ENCODE results near the gene TSPAN15. TPM values are rescaled to one million over a fixed set of nuclear protein-coding genes. Genes with fewer than 3 reads are reported as not detected.

The TSPAN15 gene
- total RNA-seq, 1 experiment from 2014 or later: 7.7 TPM

- no CpG with 5 or more reads among the region's 10 CpGs for WGBS (ENCODE audit: extremely low coverage, insufficient read length, low lambda C conversion rate)
- Mint-ChIP-seq H3K36me3 (ENCODE audit: insufficient read depth in 1 of 3, low read depth in 3 of 3) (no peaks in the 10 kb centered on the region), H3K9me3 (no peaks in the 10 kb centered on the region), H3K27ac (no peak overlapping the region), H3K4me1 (peaks cover 15 to 19% of the 10 kb centered on the region in 2 experiments), H3K4me3 (no peak overlapping the region), H3K27me3 (ENCODE audit: low read depth) (0 out of 2 replicates have a peak, but pooled peaks cover 2% of the 10 kb centered on the region)
- H3K56ac ChIP-seq (ENCODE audit: insufficient read length, low read depth, low read length): no peak overlapping the region
- no peak overlapping the region for H3K27ac ChIP-seq (ENCODE audit: insufficient read length, low read depth, low read length)
- H4K5ac ChIP-seq (ENCODE audit: insufficient read length, low read depth, low read length): no peak overlapping the region
- no peaks in the 10 kb centered on the region for H3K9me3 ChIP-seq (ENCODE audit: control insufficient read depth, low read depth, low read length)
- no peak overlapping the region for H4K91ac ChIP-seq (ENCODE audit: insufficient read length, low read depth, low read length)
- H2BK15ac ChIP-seq (ENCODE audit: low read depth, low read length): no peak overlapping the region
- H3K18ac ChIP-seq (ENCODE audit: insufficient read length, low read depth, low read length): no peak overlapping the region
- H2BK20ac ChIP-seq (ENCODE audit: low read depth, low read length, poor library complexity, severe bottlenecking): no peak overlapping the region
- no peak overlapping the region for H4K8ac ChIP-seq (replicated peaks; ENCODE audit: insufficient read length, low read depth, low read length)
- no peak overlapping the region for H2BK5ac ChIP-seq (ENCODE audit: insufficient read length, low read length)
- no peak overlapping the region for H3K23ac ChIP-seq (ENCODE audit: insufficient read length, low read depth, low read length)
- no peak overlapping the region for H2BK12ac ChIP-seq (ENCODE audit: insufficient read length, low read depth, low read length)
- no peak overlapping the region for H3T11ph ChIP-seq (ENCODE audit: low read length)
- H3K4me2 ChIP-seq (ENCODE audit: insufficient read depth, insufficient read length, low read length): no peak overlapping the region
- no peak overlapping the region for H3K9ac ChIP-seq (ENCODE audit: extremely low read depth, insufficient read length, low read length)
- H3K79me1 ChIP-seq (ENCODE audit: insufficient read depth, low read depth, low read length, poor library complexity, severe bottlenecking): no peaks in the 10 kb centered on the region
- no peak for DNase-seq
- H3K27me3 ChIP-seq (ENCODE audit: insufficient read depth, low read length): no peaks in the 10 kb centered on the region
- H3K14ac ChIP-seq (ENCODE audit: insufficient read depth, low read length): no peak overlapping the region
- H3K23me2 ChIP-seq (ENCODE audit: insufficient read length, low read depth, low read length, poor library complexity, severe bottlenecking): no peaks in the 10 kb centered on the region
- 0 out of 2 replicates have a peak, but pooled peaks cover 2% of the 10 kb centered on the region for H3K79me2 ChIP-seq (ENCODE audit: insufficient read depth, low read length)
- peaks cover 3% of the 10 kb centered on the region; the same call in 1 of the 2 replicates for H3K4me1 ChIP-seq (ENCODE audit: insufficient read depth, low read length)
- H2BK120ac ChIP-seq (ENCODE audit: low read depth, low read length, poor library complexity, severe bottlenecking): no peak overlapping the region
- H2AFZ ChIP-seq (ENCODE audit: low read length): no peak overlapping the region
- no peak overlapping the region for H3K4ac ChIP-seq (ENCODE audit: low read depth, low read length)
- TF ChIP-seq CTCF (conservative IDR thresholded peaks at IDR 0.05): no peak
- no peak overlapping the region for H2AK5ac ChIP-seq (ENCODE audit: insufficient read length, low read length)
- H4K20me1 ChIP-seq (ENCODE audit: control insufficient read depth, insufficient read depth, insufficient read length): no peaks in the 10 kb centered on the region
Measured at GRCh38 chr10:69466689-69467088, 15.4 kb downstream of the TSPAN15 start.

Measured in H9 (cell line).